Breast epithelium (tissue), 4 donors: Measurements from ENCODE around the gene HOXB4. TPM values are rescaled to one million over a fixed set of nuclear protein-coding genes. Genes with fewer than 3 reads are reported as not detected.

ENCODE experiments used
- DNase-seq, 2 donors: peaks; one replicate each; pipeline ENCODE4 v3.0.0-alpha.2; 2019; ENCODE audit warnings: low spot score in 2 of 2
- H3K27ac ChIP-seq, 2 donors: fragments of 200-600 bp; sonication (generic) in 1 of 2; one replicate each; pipeline ENCODE4 v1.5.1; 2016 to 2019; ENCODE audit warnings: mild to moderate bottlenecking in 1 of 2
- H3K27me3 ChIP-seq, 2 donors: fragments of 200-600 bp; sonication (generic) in 1 of 2; one replicate each; pipeline versions ENCODE4 v1.5.1 to v1.6.0; 2017 to 2019; ENCODE audit warnings: control low read depth in 1 of 2, mild to moderate bottlenecking in 1 of 2
- H3K36me3 ChIP-seq: fragments of 200-600 bp; one replicate; pipeline ENCODE4 v1.5.1; 2019
- H3K4me1 ChIP-seq, 2 donors: fragments of 200-600 bp; sonication (generic); one replicate each; pipeline ENCODE4 v1.5.1; 2016 to 2019; ENCODE audit warnings: control low read depth in 1 of 2
- H3K4me3 ChIP-seq, 3 donors: fragments of 200-600 bp; sonication (generic); 1 replicate in 2 of 3; 2 replicates in 1 of 3; pipeline ENCODE4 v1.5.1; 2016 to 2019; ENCODE audit warnings: mild to moderate bottlenecking in 3 of 3, moderate library complexity in 2 of 3
- H3K9me3 ChIP-seq, 2 donors: fragments of 200-600 bp; sonication (generic) in 1 of 2; one replicate each; pipeline ENCODE4 v1.5.1; 2016 to 2019; ENCODE audit warnings: control low read depth in 1 of 2
- CTCF ChIP-seq, 3 donors: fragments of 450-650 bp; IDR thresholded peaks; one replicate each; pipeline ENCODE4 v1.5.1; 2016 to 2017; ENCODE audit warnings: antibody characterized with exemption in 3 of 3, mild to moderate bottlenecking in 3 of 3, moderate library complexity in 3 of 3
- POLR2A ChIP-seq: fragments of 450-650 bp; IDR thresholded peaks from one replicate; pipeline ENCODE4 v1.6.1; 2016; ENCODE audit warnings: antibody characterized with exemption, mild to moderate bottlenecking, moderate library complexity
- POLR2AphosphoS5 ChIP-seq, 3 donors: sonication (generic); formaldehyde crosslinking; IDR thresholded peaks; one replicate each; pipeline ENCODE4 v1.6.1; 2017; ENCODE audit warnings: antibody characterized with exemption in 3 of 3
- intact Hi-C: fragments of 100-400 bp; cut with DNase I; formaldehyde crosslinking; loops from one replicate; pipeline ENCODE4 v1.15.1; 2023; ENCODE audit warnings: low total_unique reads
- total RNA-seq, 3 donors: library from RNA; depleted of rRNA; stranded (reverse); fragments of >200 nt; gene quantifications; one replicate each; pipeline ENCODE4 v1.1.0, GENCODE V29; 2016

HOXB4 gene
- total RNA-seq, 3 donors from 2014 or later: 2.2 to 7.5 (median 2.3) TPM

DNA sequence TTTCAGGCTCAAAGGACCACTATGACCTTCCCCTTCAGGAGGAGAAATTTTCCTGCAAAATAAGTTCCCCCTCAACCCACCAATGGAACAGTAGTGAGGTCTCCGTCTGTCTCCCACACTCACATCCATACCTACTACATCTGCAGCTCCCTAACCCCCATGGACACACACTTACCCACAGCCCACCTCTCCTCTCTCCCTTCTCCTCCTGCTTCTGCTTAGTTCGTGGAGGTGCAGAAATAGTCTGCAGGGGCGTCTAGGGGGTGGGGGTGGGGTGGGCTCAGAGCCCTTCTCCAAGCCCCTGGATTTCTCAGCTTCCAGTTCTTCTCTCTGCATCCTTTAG lies 8.9 kb downstream of the HOXB4 start:
- intact Hi-C loops: no loop called here
- no peak for TF ChIP-seq POLR2A
- no peak for TF ChIP-seq POLR2AphosphoS5 (IDR thresholded peaks at IDR 0.05)
- TF ChIP-seq CTCF (IDR thresholded peaks at IDR 0.05): no peak
- Histone ChIP-seq H3K4me3 (peak overlapping the region; percentile 16 to 44 (median 37)), H3K27me3 (peaks cover 0 to 8% of the 10 kb centered on the region in 2 donors), H3K27ac (peak overlapping the region in 1 of 2 donors; percentile 49), H3K36me3 (no peaks in the 10 kb centered on the region), H3K4me1 (no peaks in the 10 kb centered on the region), H3K9me3 (no peaks in the 10 kb centered on the region)
- DNase-seq: no peak

- Histone ChIP-seq H3K4me3 (peak overlapping the region; percentile 16 to 44 (median 37)), H3K9me3 (no peaks in the 10 kb centered on the region), H3K27ac (peak overlapping the region in 1 of 2 donors; percentile 49), H3K4me1 (peaks cover 0 to under 1% of the 10 kb centered on the region in 2 donors), H3K36me3 (no peaks in the 10 kb centered on the region), H3K27me3 (peaks cover 0 to 12% of the 10 kb centered on the region in 2 donors)
- intact Hi-C loops: no loop called here
- TF ChIP-seq CTCF (IDR thresholded peaks at IDR 0.05) (no peak), POLR2AphosphoS5 (IDR thresholded peaks at IDR 0.05) (peak in 2 of 3 donors; percentile 12 to 16), POLR2A (no peak)
- no peak for DNase-seq
These were observed 9.5 kb downstream of the HOXB4 start for GRCh38 chr17:48568499-48569239.

DNA sequence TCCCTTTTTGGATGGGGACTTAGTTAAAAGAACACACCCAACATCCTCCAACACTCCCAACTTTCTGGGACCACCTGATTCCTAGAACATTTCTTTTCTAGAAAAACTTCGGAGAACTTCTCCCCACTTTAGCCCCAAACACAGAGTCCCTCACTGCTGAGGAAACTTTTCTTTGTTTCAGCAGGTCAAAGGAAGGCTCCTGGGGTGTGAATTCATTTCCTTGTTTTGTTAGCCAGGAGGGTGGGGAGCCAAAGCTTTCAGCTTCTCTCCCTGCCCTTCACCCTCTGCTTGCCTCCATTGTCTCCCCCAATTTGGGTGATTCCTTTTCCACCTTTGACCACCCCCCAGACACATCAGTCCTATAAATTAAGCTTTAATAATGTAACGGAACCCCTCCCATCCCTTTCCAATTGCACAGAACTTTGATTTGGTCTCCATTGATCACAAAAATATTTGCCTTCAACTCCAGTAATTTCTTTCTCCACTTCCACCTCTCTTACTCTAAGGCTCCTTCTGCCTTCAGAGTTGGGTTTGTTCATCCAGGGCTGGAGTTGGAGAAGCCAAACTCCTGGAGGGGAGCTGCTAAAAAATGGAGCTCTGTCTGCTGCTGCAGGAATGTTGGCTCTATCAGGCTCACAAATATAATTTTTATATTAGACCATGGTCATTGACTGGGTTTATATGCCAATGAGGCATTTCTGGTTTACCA lies 10.3 kb downstream of the HOXB4 start:
- H3K36me3 ChIP-seq: no peaks in the 10 kb centered on the region
- intact Hi-C loops: no loop called here
- H3K27me3 ChIP-seq: peaks cover 0 to 18% of the 10 kb centered on the region in 2 donors
- H3K4me1 ChIP-seq: peaks cover 0 to 3% of the 10 kb centered on the region in 2 donors
- DNase-seq: no peak
- no peaks in the 10 kb centered on the region for H3K9me3 ChIP-seq
- TF ChIP-seq POLR2AphosphoS5 (IDR thresholded peaks at IDR 0.05): no peak
- H3K27ac ChIP-seq: peak overlapping the region; percentile 15 to 92
- H3K4me3 ChIP-seq: peak overlapping the region in 2 of 3 donors; percentile 37 to 44

DNA sequence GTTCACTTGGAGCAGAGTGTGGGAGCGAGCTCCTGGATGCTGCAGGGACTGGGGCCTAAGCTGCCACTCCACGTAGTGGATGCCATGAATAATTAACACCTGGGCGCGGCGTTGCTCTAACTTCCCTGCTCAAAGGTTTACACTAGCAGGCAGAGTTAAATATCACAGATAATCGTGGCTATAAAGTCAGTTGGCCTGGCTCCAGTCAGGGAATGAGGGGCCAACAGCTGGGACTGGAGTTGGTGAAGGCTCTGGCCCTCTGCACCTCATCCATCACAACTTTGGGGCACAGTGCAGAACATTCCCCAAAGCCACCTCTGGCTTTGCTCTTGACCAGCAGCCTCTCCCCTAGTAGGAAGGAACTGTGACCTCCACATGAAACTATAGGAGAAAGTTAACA lies 10.9 kb downstream of the HOXB4 start:
- no peak for DNase-seq
- intact Hi-C loops: no loop called here
- H3K4me1 ChIP-seq: peaks cover 0 to 3% of the 10 kb centered on the region in 2 donors
- peak overlapping the region in 1 of 2 donors; percentile 92 for H3K27ac ChIP-seq
- no peak for TF ChIP-seq POLR2A
- TF ChIP-seq POLR2AphosphoS5 (IDR thresholded peaks at IDR 0.05): no peak
- TF ChIP-seq CTCF (IDR thresholded peaks at IDR 0.05): no peak
- peaks cover 0 to 18% of the 10 kb centered on the region in 2 donors for H3K27me3 ChIP-seq
- no peaks in the 10 kb centered on the region for H3K9me3 ChIP-seq
- H3K36me3 ChIP-seq: no peaks in the 10 kb centered on the region
- H3K4me3 ChIP-seq: no peak overlapping the region

- peaks cover 0 to 3% of the 10 kb centered on the region in 2 donors for H3K4me1 ChIP-seq
- intact Hi-C loops: no loop called here
- no peak for TF ChIP-seq POLR2AphosphoS5 (IDR thresholded peaks at IDR 0.05)
- TF ChIP-seq POLR2A: no peak
- TF ChIP-seq CTCF (IDR thresholded peaks at IDR 0.05): no peak
- no peak overlapping the region for H3K4me3 ChIP-seq
- no peaks in the 10 kb centered on the region for H3K9me3 ChIP-seq
- H3K27me3 ChIP-seq: peaks cover 0 to 18% of the 10 kb centered on the region in 2 donors
- peak overlapping the region in 1 of 2 donors; percentile 92 for H3K27ac ChIP-seq
- no peaks in the 10 kb centered on the region for H3K36me3 ChIP-seq
- no peak for DNase-seq
These were observed 11.4 kb downstream of the HOXB4 start for GRCh38 chr17:48566717-48567116.
